Stomach (tissue), 4 donors: ENCODE measurements around the gene DYRK2.
"Not testable (repeated sequence)": the region's sequence is repeated elsewhere in the genome, so short reads cannot be mapped to it uniquely, and the experiment has no call there.

Experiments
- EP300 ChIP-seq: sonication (generic); formaldehyde crosslinking; IDR thresholded peaks from one replicate; pipeline ENCODE4 v1.6.1; 2017; ENCODE audit warnings: antibody characterized with exemption
- POLR2A ChIP-seq, 4 donors: fragments of 450-650 bp; IDR thresholded peaks; one replicate each; pipeline ENCODE4 v1.6.1; 2016; ENCODE audit warnings: antibody characterized with exemption in 4 of 4, control low read depth in 2 of 4, mild to moderate bottlenecking in 1 of 4, moderate library complexity in 1 of 4
- POLR2AphosphoS5 ChIP-seq, 3 donors: sonication (generic); formaldehyde crosslinking; IDR thresholded peaks; one replicate each; pipeline ENCODE4 v1.6.1; 2016; ENCODE audit warnings: antibody characterized with exemption in 3 of 3
- TF ChIP-seq, protein P1 (sequence below), 7 experiments: fragments of 450-650 bp in 4 of 7; fragments of 200-600 bp in 3 of 7; sonication (generic) in 3 of 7; IDR thresholded peaks; one replicate each; pipeline ENCODE4 v1.5.1; 2016 to 2019; ENCODE audit warnings: antibody characterized with exemption in 7 of 7, control low read depth in 2 of 7, mild to moderate bottlenecking in 1 of 7

DNA sequence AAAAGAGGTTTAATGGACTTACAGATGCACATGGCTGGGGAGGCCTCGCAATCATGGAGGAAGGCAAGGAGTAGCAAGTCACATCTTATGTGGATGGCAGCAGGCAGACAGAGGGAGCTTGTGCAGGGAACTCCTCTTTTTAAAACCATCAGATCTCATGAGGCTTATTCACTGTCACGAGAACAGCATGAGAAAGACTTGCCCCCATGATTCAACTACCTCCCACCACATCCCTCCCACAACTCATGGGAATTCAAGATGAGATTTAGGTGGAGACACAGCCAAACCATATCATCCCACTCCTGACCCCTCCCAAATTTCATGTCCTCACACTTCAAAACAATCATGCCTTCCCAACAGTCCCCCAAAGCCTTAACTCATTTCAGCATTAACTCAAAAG is 24.0 kb downstream of the DYRK2 start:
- TF ChIP-seq, protein P1, sequence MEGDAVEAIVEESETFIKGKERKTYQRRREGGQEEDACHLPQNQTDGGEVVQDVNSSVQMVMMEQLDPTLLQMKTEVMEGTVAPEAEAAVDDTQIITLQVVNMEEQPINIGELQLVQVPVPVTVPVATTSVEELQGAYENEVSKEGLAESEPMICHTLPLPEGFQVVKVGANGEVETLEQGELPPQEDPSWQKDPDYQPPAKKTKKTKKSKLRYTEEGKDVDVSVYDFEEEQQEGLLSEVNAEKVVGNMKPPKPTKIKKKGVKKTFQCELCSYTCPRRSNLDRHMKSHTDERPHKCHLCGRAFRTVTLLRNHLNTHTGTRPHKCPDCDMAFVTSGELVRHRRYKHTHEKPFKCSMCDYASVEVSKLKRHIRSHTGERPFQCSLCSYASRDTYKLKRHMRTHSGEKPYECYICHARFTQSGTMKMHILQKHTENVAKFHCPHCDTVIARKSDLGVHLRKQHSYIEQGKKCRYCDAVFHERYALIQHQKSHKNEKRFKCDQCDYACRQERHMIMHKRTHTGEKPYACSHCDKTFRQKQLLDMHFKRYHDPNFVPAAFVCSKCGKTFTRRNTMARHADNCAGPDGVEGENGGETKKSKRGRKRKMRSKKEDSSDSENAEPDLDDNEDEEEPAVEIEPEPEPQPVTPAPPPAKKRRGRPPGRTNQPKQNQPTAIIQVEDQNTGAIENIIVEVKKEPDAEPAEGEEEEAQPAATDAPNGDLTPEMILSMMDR (IDR thresholded peaks at IDR 0.05) = not testable (repeated sequence)
- TF ChIP-seq EP300; POLR2A (IDR thresholded peaks at IDR 0.05); POLR2AphosphoS5 (IDR thresholded peaks at IDR 0.05): not testable (repeated sequence)
